ENCODE results near the gene OBP2A. TPM values are rescaled to one million over a fixed set of nuclear protein-coding genes. Genes with fewer than 3 reads are reported as not detected.
"Not testable (repeated sequence)": the region's sequence is repeated elsewhere in the genome, so short reads cannot be mapped to it uniquely, and the experiment has no call there.

The OBP2A gene
- total RNA-seq, 1 donor from 2014 or later = not detected

DNA sequence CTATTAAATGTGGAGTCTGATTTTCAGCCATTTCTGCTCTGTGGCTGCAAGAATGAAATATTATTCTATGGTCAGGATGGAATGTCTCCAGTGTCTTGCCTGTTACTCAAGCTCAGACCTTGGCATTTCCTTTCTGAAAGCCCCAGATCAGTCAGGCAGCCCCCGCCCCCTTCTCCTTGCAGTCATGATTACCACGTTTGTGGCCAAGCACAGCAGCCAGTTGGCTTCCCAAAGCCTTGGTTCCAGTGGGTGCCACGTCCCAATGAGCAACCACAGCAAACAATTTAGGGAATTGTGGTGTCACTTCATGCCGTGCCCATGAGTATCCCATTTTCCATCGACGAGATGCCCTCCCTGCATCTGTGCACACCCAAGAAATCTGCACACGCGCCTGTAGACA lies 9.7 kb upstream of the OBP2A start:
- Histone ChIP-seq H3K4me1 (no peaks in the 10 kb centered on the region), H3K27ac (no peak overlapping the region), H3K36me3 (no peaks in the 10 kb centered on the region), H3K27me3 (no peaks in the 10 kb centered on the region), H3K4me3 (no peak overlapping the region), H3K9me3 (no peaks in the 10 kb centered on the region)
- no peak for DNase-seq (ENCODE audit: extremely low spot score in 2 of 2)
- no peak for TF ChIP-seq POLR2AphosphoS5 (IDR thresholded peaks at IDR 0.05; ENCODE audit: insufficient read depth in 1 of 2, low read depth in 1 of 2)
- TF ChIP-seq CTCF (IDR thresholded peaks at IDR 0.05) = no peak
- TF ChIP-seq POLR2A (IDR thresholded peaks at IDR 0.05) = no peak
- intact Hi-C loops (cut with DNase I) = no loop called here

GRCh38 chr9:135543262-135543894 lies 2.5 kb upstream of the OBP2A start:
- intact Hi-C loops (cut with DNase I) = not testable (repeated sequence)

DNA sequence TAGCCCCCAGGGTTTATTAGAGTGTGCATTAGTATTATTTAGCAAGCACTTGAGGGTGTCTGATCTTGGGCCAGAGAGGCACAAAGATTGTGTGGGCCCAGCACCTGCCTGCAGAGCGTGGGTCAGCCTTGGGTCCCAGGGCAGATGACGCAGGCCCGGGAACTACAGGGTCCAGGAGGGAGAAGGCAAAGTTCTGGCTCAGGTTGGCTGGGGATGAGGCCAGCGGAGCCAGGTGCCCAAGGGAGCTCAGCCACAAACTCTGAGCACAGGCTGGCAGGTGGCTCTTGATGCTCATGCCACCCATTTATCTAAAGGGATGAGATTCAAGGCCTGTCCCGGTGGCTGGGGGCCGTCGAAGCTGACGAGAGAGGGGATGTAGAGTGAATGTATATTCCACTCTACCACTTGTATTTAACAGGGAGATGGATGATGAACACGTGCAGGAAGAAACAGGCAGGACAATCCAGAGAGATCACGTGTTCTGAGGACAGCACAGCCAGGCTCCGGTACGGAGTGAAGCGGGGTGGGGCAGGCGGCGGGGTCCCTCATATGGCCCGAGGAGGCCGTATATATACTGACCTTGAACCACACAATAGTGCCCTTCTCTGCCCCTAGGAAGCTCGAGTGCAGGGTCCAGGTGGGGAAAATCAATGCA lies 818 bp upstream of the OBP2A start:
- no peak for DNase-seq (ENCODE audit: extremely low spot score in 2 of 2)
- Histone ChIP-seq H3K27me3 (no peaks in the 10 kb centered on the region), H3K4me3 (no peak overlapping the region), H3K27ac (no peak overlapping the region), H3K9me3 (no peaks in the 10 kb centered on the region), H3K4me1 (no peaks in the 10 kb centered on the region), H3K36me3 (no peaks in the 10 kb centered on the region)
- no peak for TF ChIP-seq CTCF (IDR thresholded peaks at IDR 0.05)
- no peak for TF ChIP-seq POLR2AphosphoS5 (IDR thresholded peaks at IDR 0.05; ENCODE audit: insufficient read depth in 1 of 2, low read depth in 1 of 2)
- TF ChIP-seq POLR2A (IDR thresholded peaks at IDR 0.05) = no peak
- intact Hi-C loops (cut with DNase I) = no loop called here

More at GRCh38 chr9:135543262-135543894, 2.5 kb upstream of the OBP2A start:
- H3K4me3 ChIP-seq; H3K27ac ChIP-seq; H3K4me1 ChIP-seq; H3K9me3 ChIP-seq; DNase-seq (ENCODE audit: extremely low spot score in 2 of 2); H3K27me3 ChIP-seq; H3K36me3 ChIP-seq: not testable (repeated sequence)

DNA sequence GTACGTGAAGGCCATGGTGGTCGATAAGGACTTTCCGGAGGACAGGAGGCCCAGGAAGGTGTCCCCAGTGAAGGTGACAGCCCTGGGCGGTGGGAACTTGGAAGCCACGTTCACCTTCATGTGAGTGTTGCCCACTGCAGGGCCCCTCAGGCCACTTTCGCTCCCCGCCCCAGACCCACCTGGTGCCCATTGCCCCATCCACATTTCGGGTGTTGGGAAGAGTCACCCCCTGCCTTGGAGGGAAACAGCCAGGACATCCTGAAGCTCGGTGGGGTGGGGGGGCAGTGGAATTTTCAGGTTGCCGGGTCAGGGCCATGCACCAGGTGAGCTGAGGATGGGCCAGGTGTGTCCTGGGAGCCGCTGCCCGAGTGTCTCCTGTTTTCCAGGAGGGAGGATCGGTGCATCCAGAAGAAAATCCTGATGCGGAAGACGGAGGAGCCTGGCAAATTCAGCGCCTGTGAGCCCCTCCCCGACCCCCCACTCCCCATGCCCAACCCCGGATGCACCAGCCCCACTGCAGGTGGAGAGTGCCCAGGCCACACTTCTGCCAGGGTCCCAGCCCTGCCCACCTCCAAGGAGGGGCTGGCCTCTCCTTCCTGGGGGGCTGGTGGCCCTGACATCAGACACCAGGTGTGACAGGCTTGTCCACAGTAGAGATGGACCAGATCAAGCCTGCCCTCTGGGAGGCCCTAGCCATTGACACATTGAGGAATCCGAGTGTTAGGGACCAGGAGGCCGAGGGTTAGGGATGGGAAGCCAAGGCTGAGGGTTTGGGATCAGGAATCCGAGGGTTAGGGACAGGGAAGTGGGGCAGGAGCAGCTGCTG lies 1.1 kb downstream of the OBP2A start:
- not testable (repeated sequence) for DNase-seq (ENCODE audit: extremely low spot score in 2 of 2)

GRCh38 chr9:135547756-135548736 lies 2.1 kb downstream of the OBP2A start:
- no peak for TF ChIP-seq POLR2A (IDR thresholded peaks at IDR 0.05)
- no peak for TF ChIP-seq POLR2AphosphoS5 (IDR thresholded peaks at IDR 0.05; ENCODE audit: insufficient read depth in 1 of 2, low read depth in 1 of 2)
- H3K9me3 ChIP-seq = no peaks in the 10 kb centered on the region
- H3K36me3 ChIP-seq = no peaks in the 10 kb centered on the region
- H3K4me3 ChIP-seq = no peak overlapping the region
- H3K27ac ChIP-seq = no peak overlapping the region
- no peaks in the 10 kb centered on the region for H3K27me3 ChIP-seq
- no peak for DNase-seq (ENCODE audit: extremely low spot score in 2 of 2)
- intact Hi-C loops (cut with DNase I) = no loop called here
- no peaks in the 10 kb centered on the region for H3K4me1 ChIP-seq

More for the DNA sequence above, 1.1 kb downstream of the OBP2A start:
- H3K36me3 ChIP-seq; H3K27me3 ChIP-seq; H3K4me3 ChIP-seq; H3K27ac ChIP-seq; H3K4me1 ChIP-seq; H3K9me3 ChIP-seq; intact Hi-C loops (cut with DNase I): not testable (repeated sequence)

DNA sequence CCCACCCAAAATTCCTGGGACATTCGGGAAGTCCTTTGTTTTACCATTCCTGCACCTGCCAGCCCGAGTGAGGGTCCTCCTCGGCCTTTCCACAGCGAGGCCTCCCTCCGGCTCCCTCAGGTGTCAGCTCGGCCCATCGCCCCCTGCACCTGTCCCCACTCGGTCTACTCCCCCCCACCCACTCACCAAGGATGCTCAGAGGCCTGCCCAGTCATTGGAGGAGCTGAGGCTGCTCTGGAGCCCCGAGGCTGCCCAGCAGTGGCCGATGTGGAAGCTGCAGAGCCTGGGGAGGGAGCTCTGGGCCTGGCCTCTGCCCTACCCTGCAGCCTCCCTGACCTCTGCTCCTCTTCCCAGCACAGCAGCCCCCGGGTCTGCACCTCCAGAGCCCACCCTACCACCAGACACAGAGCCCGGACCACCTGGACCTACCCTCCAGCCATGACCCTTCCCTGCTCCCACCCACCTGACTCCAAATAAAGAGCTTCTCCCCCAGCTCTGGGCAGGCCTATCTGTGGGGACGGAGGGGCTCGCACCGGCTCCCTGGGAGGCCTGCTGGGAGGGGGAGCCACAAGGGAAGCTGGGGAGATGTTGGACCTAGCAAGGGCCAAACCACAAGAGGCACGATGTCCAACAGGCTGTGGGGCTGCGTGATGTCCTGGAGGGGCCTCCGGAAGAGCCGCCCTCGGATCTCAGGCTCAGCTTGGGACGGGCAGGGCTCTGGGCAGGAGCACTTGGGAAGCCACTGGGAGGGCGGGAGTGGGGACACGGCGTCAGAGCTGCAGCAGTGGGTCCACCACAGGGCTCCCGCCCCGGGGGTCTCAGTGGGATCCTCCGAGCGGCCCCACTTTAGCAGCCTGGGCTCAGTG lies 3.8 kb downstream of the OBP2A start:
- DNase-seq (ENCODE audit: extremely low spot score in 2 of 2); intact Hi-C loops (cut with DNase I): not testable (repeated sequence)

More for the DNA sequence above, 3.8 kb downstream of the OBP2A start:
- H3K4me1 ChIP-seq, H3K4me3 ChIP-seq, H3K36me3 ChIP-seq, H3K9me3 ChIP-seq, H3K27ac ChIP-seq, H3K27me3 ChIP-seq: not testable (repeated sequence)
